HL-60 (cell line): ENCODE data around the gene SNX1.
A peak's percentile ranks its signal among the peaks of the same experiment; 100 is the strongest.
"Not testable (repeated sequence)": the region's sequence is repeated elsewhere in the genome, so short reads cannot be mapped to it uniquely, and the experiment has no call there.

ENCODE experiments used
- DNase-seq, 2 experiments: peaks; one replicate each; pipeline ENCODE4 v3.0.0-alpha.2; 2010 to 2020; ENCODE audit warnings: low read depth in 1 of 2, low spot score in 1 of 2
- H3K27ac ChIP-seq: fragments of 250-450 bp; sonication (Bioruptor Pico); replicated peaks from 2 replicates; pipeline ENCODE4 v1.5.1; 2020; ENCODE audit warnings: mild to moderate bottlenecking, moderate library complexity
- H3K27me3 ChIP-seq: fragments of 250-450 bp; sonication (Bioruptor Pico); 2 replicates; pipeline ENCODE4 v1.5.1; 2021; ENCODE audit warnings: mild to moderate bottlenecking, moderate library complexity; ENCODE audit not compliant: insufficient read depth, poor library complexity, severe bottlenecking
- H3K4me3 ChIP-seq: replicated peaks from 2 replicates; pipeline ENCODE4 v1.5.1; 2011; ENCODE audit warnings: mild to moderate bottlenecking, control low read depth, low read length; ENCODE audit not compliant: insufficient read depth
- CTCF ChIP-seq: IDR thresholded peaks from one replicate; pipeline ENCODE4 v1.5.1; 2011; ENCODE audit warnings: low read length, control low read depth, inconsistent platforms; ENCODE audit not compliant: insufficient read depth
- GABPA ChIP-seq: IDR thresholded peaks from 2 replicates; pipeline ENCODE4 v1.6.1; 2012; ENCODE audit warnings: low read depth
- POLR2AphosphoS5 ChIP-seq: IDR thresholded peaks from 2 replicates; pipeline ENCODE4 v1.6.1; 2012; ENCODE audit warnings: low read depth
- REST ChIP-seq: IDR thresholded peaks from 2 replicates; pipeline ENCODE4 v1.6.1; 2012; ENCODE audit warnings: low read depth; ENCODE audit not compliant: insufficient replicate concordance
- SPI1 ChIP-seq: IDR thresholded peaks from 2 replicates; pipeline ENCODE4 v1.6.1; 2012; ENCODE audit warnings: low read depth, mild to moderate bottlenecking, borderline replicate concordance

Gene SNX1

GRCh38 chr15:64052925-64053491 is 42.8 kb upstream of the SNX1 start:
- no peak for DNase-seq
- Histone ChIP-seq H3K27me3 (no peaks in the 10 kb centered on the region), H3K4me3 (no peak overlapping the region), H3K27ac (no peak overlapping the region)
- TF ChIP-seq GABPA, result no peak
- no peak for TF ChIP-seq POLR2AphosphoS5
- no peak for TF ChIP-seq SPI1
- no peak for TF ChIP-seq REST
- no peak for TF ChIP-seq CTCF

GRCh38 chr15:64053674-64054073 is 42.1 kb upstream of the SNX1 start:
- not testable (repeated sequence) for DNase-seq, H3K27ac ChIP-seq, H3K27me3 ChIP-seq, H3K4me3 ChIP-seq

- no peak overlapping the region for H3K4me3 ChIP-seq
- peak overlapping the region; percentile 72 for H3K27ac ChIP-seq
- DNase-seq, result no peak
- H3K27me3 ChIP-seq, result no peaks in the 10 kb centered on the region
- TF ChIP-seq GABPA (no peak), CTCF (no peak), REST (no peak), POLR2AphosphoS5 (no peak), SPI1 (no peak)
Observed at GRCh38 chr15:64058279-64058678, 37.5 kb upstream of the SNX1 start.

- peak; percentile 35 to 73 for DNase-seq
- not testable (repeated sequence) for H3K27me3 ChIP-seq, H3K4me3 ChIP-seq
- peak overlapping the region; percentile 72 for H3K27ac ChIP-seq
Observed at GRCh38 chr15:64059104-64059503, 36.7 kb upstream of the SNX1 start.

GRCh38 chr15:64060716-64061115 is 35.1 kb upstream of the SNX1 start:
- TF ChIP-seq GABPA, result no peak
- no peak for TF ChIP-seq POLR2AphosphoS5
- TF ChIP-seq SPI1, result no peak
- TF ChIP-seq REST, result no peak
- TF ChIP-seq CTCF, result no peak
- DNase-seq, result no peak
- Histone ChIP-seq H3K27ac (no peak overlapping the region), H3K27me3 (no peaks in the 10 kb centered on the region), H3K4me3 (no peak overlapping the region)
